ENCODE data around the gene POU6F1. TPM values are rescaled to one million over a fixed set of nuclear protein-coding genes. Genes with fewer than 3 reads are reported as not detected.
"Not testable (repeated sequence)": the region's sequence is repeated elsewhere in the genome, so short reads cannot be mapped to it uniquely, and the experiment has no call there.

POU6F1 gene
- total RNA-seq, 3 donors from 2014 or later (not counting 1 experiment from before 2014, with no cell fraction given) = 5.7 to 6.6 (median 6.0) TPM

- Histone ChIP-seq H3K9me3 (ENCODE audit: control insufficient read depth, insufficient read depth, low read length) (no peaks in the 10 kb centered on the region), H3K36me3 (ENCODE audit: control insufficient read depth, insufficient read depth, low read length) (no peaks in the 10 kb centered on the region), H3K4me1 (ENCODE audit: control insufficient read depth, insufficient read depth, low read length) (no peaks in the 10 kb centered on the region), H3K27me3 (ENCODE audit: control insufficient read depth, insufficient read depth, low read length) (no peaks in the 10 kb centered on the region), H3K4me3 (ENCODE audit: low read length) (no peak overlapping the region), H3K27ac (ENCODE audit: low read length) (no peak overlapping the region)
- Mint-ChIP-seq H3K36me3 (no peaks in the 10 kb centered on the region), H3K4me1 (no peaks in the 10 kb centered on the region), H3K27ac (no peak overlapping the region), H3K27me3 (ENCODE audit: low read depth in 2 of 2) (peaks cover 0 to 3% of the 10 kb centered on the region in 2 donors), H3K9me3 (no peaks in the 10 kb centered on the region), H3K4me3 (no peak overlapping the region)
- intact Hi-C loops (cut with micrococcal nuclease) = no loop called here
- ATAC-seq = no peak
- 97% methylated on average over 4 of the region's 4 CpGs for WGBS (ENCODE audit: insufficient coverage)
- no peak for TF ChIP-seq CTCF (IDR thresholded peaks at IDR 0.05)
- no peak for DNase-seq
These were observed 7.4 kb upstream of the POU6F1 start for GRCh38 chr12:51225234-51225633.

GRCh38 chr12:51224625-51225024 is 6.8 kb upstream of the POU6F1 start:
- Histone ChIP-seq H3K4me1 (ENCODE audit: control insufficient read depth, insufficient read depth, low read length) (no peaks in the 10 kb centered on the region), H3K36me3 (ENCODE audit: control insufficient read depth, insufficient read depth, low read length) (no peaks in the 10 kb centered on the region), H3K9me3 (ENCODE audit: control insufficient read depth, insufficient read depth, low read length) (no peaks in the 10 kb centered on the region), H3K4me3 (ENCODE audit: low read length) (no peak overlapping the region), H3K27me3 (ENCODE audit: control insufficient read depth, insufficient read depth, low read length) (no peaks in the 10 kb centered on the region), H3K27ac (ENCODE audit: low read length) (no peak overlapping the region)
- no peak for DNase-seq
- ATAC-seq = no peak
- Mint-ChIP-seq H3K9me3 (no peaks in the 10 kb centered on the region), H3K4me3 (no peak overlapping the region), H3K36me3 (no peaks in the 10 kb centered on the region), H3K27me3 (ENCODE audit: low read depth in 2 of 2) (peaks cover 0 to 3% of the 10 kb centered on the region in 2 donors), H3K4me1 (no peaks in the 10 kb centered on the region), H3K27ac (no peak overlapping the region)
- TF ChIP-seq CTCF (IDR thresholded peaks at IDR 0.05) = no peak
- 94% methylated on average over 2 of the region's 3 CpGs for WGBS (ENCODE audit: insufficient coverage)
- intact Hi-C loops (cut with micrococcal nuclease) = no loop called here

- peaks cover 6 to 7% of the 10 kb centered on the region in 2 donors for H3K4me1 Mint-ChIP-seq
- intact Hi-C loops (cut with micrococcal nuclease) = no loop called here
- no peak overlapping the region for H3K27ac Mint-ChIP-seq
- no peaks in the 10 kb centered on the region for H3K27me3 ChIP-seq (ENCODE audit: control insufficient read depth, insufficient read depth, low read length)
- TF ChIP-seq CTCF (IDR thresholded peaks at IDR 0.05) = no peak
- H3K4me3 Mint-ChIP-seq = no peak overlapping the region
- no peak overlapping the region for H3K27ac ChIP-seq (ENCODE audit: low read length)
- H3K4me1 ChIP-seq (ENCODE audit: control insufficient read depth, insufficient read depth, low read length) = peaks cover 9% of the 10 kb centered on the region
- H3K27me3 Mint-ChIP-seq (ENCODE audit: low read depth in 2 of 2) = peaks cover 0 to 3% of the 10 kb centered on the region in 2 donors
- H3K9me3 Mint-ChIP-seq = no peaks in the 10 kb centered on the region
- H3K36me3 Mint-ChIP-seq = no peaks in the 10 kb centered on the region
- no peaks in the 10 kb centered on the region for H3K36me3 ChIP-seq (ENCODE audit: control insufficient read depth, insufficient read depth, low read length)
- DNase-seq (no peak), ATAC-seq (no peak)
- no peak overlapping the region for H3K4me3 ChIP-seq (ENCODE audit: low read length)
- WGBS (ENCODE audit: insufficient coverage) = 90% methylated on average over 7 of the region's 7 CpGs
- no peaks in the 10 kb centered on the region for H3K9me3 ChIP-seq (ENCODE audit: control insufficient read depth, insufficient read depth, low read length)
These were observed 4.6 kb upstream of the POU6F1 start for GRCh38 chr12:51222461-51222860.

- intact Hi-C loops (cut with micrococcal nuclease); DNase-seq; H3K9me3 Mint-ChIP-seq; H3K27me3 Mint-ChIP-seq (ENCODE audit: low read depth in 2 of 2); ATAC-seq; H3K9me3 ChIP-seq (ENCODE audit: control insufficient read depth, insufficient read depth, low read length); H3K36me3 Mint-ChIP-seq; H3K27ac ChIP-seq (ENCODE audit: low read length); H3K36me3 ChIP-seq (ENCODE audit: control insufficient read depth, insufficient read depth, low read length); H3K27me3 ChIP-seq (ENCODE audit: control insufficient read depth, insufficient read depth, low read length); H3K27ac Mint-ChIP-seq; H3K4me1 Mint-ChIP-seq; H3K4me3 ChIP-seq (ENCODE audit: low read length): not testable (repeated sequence)
- H3K4me3 Mint-ChIP-seq = peak overlapping the region; percentile 91
- peaks cover 15% of the 10 kb centered on the region for H3K4me1 ChIP-seq (ENCODE audit: control insufficient read depth, insufficient read depth, low read length)
- 97% methylated on average over 8 of the region's 12 CpGs for WGBS (ENCODE audit: insufficient coverage)
These were observed 2.0 kb upstream of the POU6F1 start for GRCh38 chr12:51219857-51220256.
